SK-N-SH treated with all-trans-retinoic acid at 6 μM for 48 hours (cell line): Measurements from ENCODE around the gene CDR2L.

Experiments
- PPARA ChIP-seq: fragments of 250-450 bp; sonication (Bioruptor Pico); IDR thresholded peaks from 2 replicates; pipeline ENCODE4 v1.5.0; 2020; ENCODE audit warnings: mild to moderate bottlenecking, borderline replicate concordance
- SNAI2 ChIP-seq: fragments of 250-450 bp; sonication (Bioruptor Pico); IDR thresholded peaks from 2 replicates; pipeline ENCODE4 v1.5.0; 2020; ENCODE audit warnings: mild to moderate bottlenecking, moderate library complexity

- TF ChIP-seq SNAI2 (no peak), PPARA (CRISPR knock-in tag) (no peak)
These were observed 60.9 kb downstream of the CDR2L start for GRCh38 chr17:75048249-75048878.
